Neural cell (in vitro differentiated cells): Measurements from ENCODE around the gene A4GALT. TPM values are rescaled to one million over a fixed set of nuclear protein-coding genes. Genes with fewer than 3 reads are reported as not detected.

Experiments
- H2AFZ ChIP-seq: fragments of 200-600, 300-800 bp; sonication (generic), shearing (Covaris generic); 2 replicates; pipeline ENCODE4 v1.6.0; 2014; ENCODE audit warnings: low read depth, mild to moderate bottlenecking, antibody characterized with exemption, low read length, moderate library complexity
- H3F3A ChIP-seq: fragments of 200-600 bp; shearing (Covaris generic); 2 replicates; pipeline ENCODE4 v1.6.1; 2016; ENCODE audit warnings: mild to moderate bottlenecking, moderate library complexity, mixed read lengths, antibody characterized with exemption, low read length; ENCODE audit not compliant: insufficient read depth, poor library complexity, severe bottlenecking
- H3K27ac ChIP-seq: fragments of 200-600, 300-800 bp; sonication (generic), shearing (Covaris generic); 2 replicates; pipeline ENCODE4 v1.5.1; 2014; ENCODE audit warnings: mild to moderate bottlenecking, low read length, moderate library complexity
- H3K27me3 ChIP-seq: fragments of 300-800, 200-600 bp; sonication (generic), shearing (Covaris generic); 2 replicates; pipeline ENCODE4 v1.6.0; 2014; ENCODE audit warnings: mild to moderate bottlenecking, low read depth, low read length, moderate library complexity; ENCODE audit not compliant: insufficient read depth
- H3K36me3 ChIP-seq: fragments of 300-800, 200-600 bp; sonication (generic), shearing (Covaris generic); 2 replicates; pipeline ENCODE4 v1.5.1; 2014; ENCODE audit warnings: mild to moderate bottlenecking, antibody characterized with exemption, low read length, moderate library complexity; ENCODE audit not compliant: insufficient read depth
- H3K4me2 ChIP-seq: fragments of 300-800, 200-600 bp; sonication (generic), shearing (Covaris generic); 2 replicates; pipeline ENCODE4 v1.6.0; 2014; ENCODE audit warnings: mild to moderate bottlenecking, low read length
- H3K4me3 ChIP-seq: fragments of 300-800, 200-600 bp; sonication (generic), shearing (Covaris generic); 2 replicates; pipeline ENCODE4 v1.5.1; 2014; ENCODE audit warnings: mild to moderate bottlenecking, low read length, moderate library complexity
- H3K79me2 ChIP-seq: fragments of 200-600 bp; shearing (Covaris generic); replicated peaks from 2 replicates; pipeline ENCODE4 v1.6.0; 2014; ENCODE audit warnings: mild to moderate bottlenecking, low read length, moderate library complexity; ENCODE audit not compliant: insufficient read depth
- H3K9ac ChIP-seq: fragments of 300-800, 200-600 bp; sonication (generic), shearing (Covaris generic); 2 replicates; pipeline ENCODE4 v1.6.1; 2016; ENCODE audit warnings: mild to moderate bottlenecking, low read length, mixed read lengths
- H3K9me2 ChIP-seq: fragments of 200-600 bp; shearing (Covaris generic); 2 replicates; pipeline ENCODE4 v1.6.1; 2016; ENCODE audit warnings: mild to moderate bottlenecking, low read length, mixed read lengths; ENCODE audit not compliant: insufficient read depth
- H3K9me3 ChIP-seq: fragments of 200-600, 300-800 bp; sonication (generic), shearing (Covaris generic); 2 replicates; pipeline ENCODE4 v1.6.1; 2016; ENCODE audit warnings: mild to moderate bottlenecking, mixed run types, low read length, moderate library complexity, mixed read lengths
- H4K20me1 ChIP-seq: fragments of 200-600 bp; shearing (Covaris generic); 2 replicates; pipeline ENCODE4 v1.6.1; 2016; ENCODE audit warnings: mild to moderate bottlenecking, mixed run types; ENCODE audit not compliant: insufficient read depth
- EP300 ChIP-seq: fragments of 450-650 bp; conservative IDR thresholded peaks from 2 replicates; pipeline ENCODE4 v1.6.1; 2014; ENCODE audit warnings: antibody characterized with exemption, mild to moderate bottlenecking, moderate library complexity; ENCODE audit not compliant: poor library complexity, severe bottlenecking
- EZH2 ChIP-seq: fragments of 200-600, 300-800 bp; shearing (Covaris generic), sonication (generic); IDR thresholded peaks from 2 replicates; pipeline ENCODE4 v1.6.1; 2014; ENCODE audit warnings: antibody characterized with exemption, low read length, borderline replicate concordance, mild to moderate bottlenecking; ENCODE audit not compliant: insufficient read depth, poor library complexity, severe bottlenecking
- MXI1 ChIP-seq: fragments of 450-650 bp; conservative IDR thresholded peaks from 2 replicates; pipeline ENCODE4 v1.6.1; 2014; ENCODE audit warnings: antibody characterized with exemption, mild to moderate bottlenecking; ENCODE audit not compliant: poor library complexity, severe bottlenecking
- POLR2AphosphoS5 ChIP-seq: IDR thresholded peaks from 2 replicates; pipeline ENCODE4 v1.6.1; 2012
- RAD21 ChIP-seq: fragments of 450-650 bp; conservative IDR thresholded peaks from 2 replicates; pipeline ENCODE4 v1.6.1; 2014; ENCODE audit warnings: antibody characterized with exemption, mild to moderate bottlenecking, moderate library complexity
- SMC3 ChIP-seq: fragments of 450-650 bp; conservative IDR thresholded peaks from 2 replicates; pipeline ENCODE4 v1.6.1; 2014; ENCODE audit warnings: antibody characterized with exemption, mild to moderate bottlenecking, moderate library complexity; ENCODE audit not compliant: poor library complexity
- TAF1 ChIP-seq: IDR thresholded peaks from 2 replicates; pipeline ENCODE4 v1.6.1; 2012; ENCODE audit warnings: low read depth
- polyA plus RNA-seq: library from polyadenylated mRNA; depleted of rRNA; stranded (reverse); fragments of >200 nt; gene quantifications from 2 replicates; pipeline ENCODE4 v1.2.3, GENCODE V29; 2014
- TF ChIP-seq, protein P1 (sequence below): fragments of 450-650 bp; IDR thresholded peaks from 2 replicates; pipeline ENCODE4 v1.5.1; 2014; ENCODE audit warnings: antibody characterized with exemption, mild to moderate bottlenecking, moderate library complexity; ENCODE audit not compliant: poor library complexity, severe bottlenecking
- TF ChIP-seq, protein P2 (sequence below): IDR thresholded peaks from 2 replicates; pipeline ENCODE4 v1.6.1; 2012; ENCODE audit warnings: borderline replicate concordance

The A4GALT gene
- polyA plus RNA-seq, 1 donor from 2014 or later, result not detected

DNA sequence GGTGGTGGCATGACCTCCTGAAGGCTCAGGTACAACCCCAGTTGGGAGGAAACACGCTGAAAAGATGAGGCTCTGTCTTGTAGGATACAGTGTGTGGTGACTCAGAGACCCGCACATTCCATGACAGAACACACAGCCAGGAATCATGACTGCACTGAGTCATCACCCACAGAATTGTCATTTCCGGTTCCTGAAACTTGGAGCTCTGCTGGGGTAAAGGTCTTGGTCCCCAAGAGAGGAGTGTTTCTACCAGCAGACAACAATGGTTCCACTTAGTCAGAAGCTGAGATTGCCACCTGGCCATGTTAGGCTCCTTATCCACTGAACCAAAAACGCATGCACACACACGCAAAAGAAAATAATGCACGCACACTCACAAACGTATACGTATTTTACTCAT is 40.0 kb downstream of the A4GALT start:
- Histone ChIP-seq H3K27me3 (no peaks in the 10 kb centered on the region), H2AFZ (no peak overlapping the region), H3K4me2 (no peak overlapping the region), H3K9me2 (no peaks in the 10 kb centered on the region), H3K9ac (no peak overlapping the region), H3K36me3 (no peaks in the 10 kb centered on the region), H4K20me1 (no peaks in the 10 kb centered on the region), H3K79me2 (no peaks in the 10 kb centered on the region), H3K27ac (no peak overlapping the region), H3F3A (no peaks in the 10 kb centered on the region), H3K4me3 (no peak overlapping the region), H3K9me3 (no peaks in the 10 kb centered on the region)
- TF ChIP-seq SMC3 (no peak), EZH2 (no peak), MXI1 (no peak)

DNA sequence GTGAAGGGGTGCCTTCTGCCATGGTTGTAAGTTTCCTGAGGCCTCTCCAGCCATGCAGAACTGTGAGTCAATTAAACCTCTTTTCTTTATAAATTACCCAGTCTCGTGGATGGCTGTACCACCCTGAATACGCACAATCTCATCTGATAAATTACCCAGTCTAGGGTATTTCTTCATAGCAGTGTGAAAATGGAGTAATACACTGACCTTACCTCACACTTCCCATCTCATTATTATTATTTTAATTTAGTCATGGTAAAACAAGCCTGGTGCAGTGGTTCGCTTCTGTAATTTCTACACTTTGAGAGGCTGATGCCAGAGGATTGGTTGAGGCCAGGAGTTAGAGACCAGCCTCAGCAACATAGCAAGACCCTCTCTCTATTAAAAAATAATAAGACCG is 41.0 kb downstream of the A4GALT start:
- no peaks in the 10 kb centered on the region for H4K20me1 ChIP-seq
- TF ChIP-seq EP300, result no peak
- no peak for TF ChIP-seq MXI1
- TF ChIP-seq TAF1, result no peak
- no peak for TF ChIP-seq RAD21
- TF ChIP-seq SMC3, result no peak
- TF ChIP-seq, protein P1, sequence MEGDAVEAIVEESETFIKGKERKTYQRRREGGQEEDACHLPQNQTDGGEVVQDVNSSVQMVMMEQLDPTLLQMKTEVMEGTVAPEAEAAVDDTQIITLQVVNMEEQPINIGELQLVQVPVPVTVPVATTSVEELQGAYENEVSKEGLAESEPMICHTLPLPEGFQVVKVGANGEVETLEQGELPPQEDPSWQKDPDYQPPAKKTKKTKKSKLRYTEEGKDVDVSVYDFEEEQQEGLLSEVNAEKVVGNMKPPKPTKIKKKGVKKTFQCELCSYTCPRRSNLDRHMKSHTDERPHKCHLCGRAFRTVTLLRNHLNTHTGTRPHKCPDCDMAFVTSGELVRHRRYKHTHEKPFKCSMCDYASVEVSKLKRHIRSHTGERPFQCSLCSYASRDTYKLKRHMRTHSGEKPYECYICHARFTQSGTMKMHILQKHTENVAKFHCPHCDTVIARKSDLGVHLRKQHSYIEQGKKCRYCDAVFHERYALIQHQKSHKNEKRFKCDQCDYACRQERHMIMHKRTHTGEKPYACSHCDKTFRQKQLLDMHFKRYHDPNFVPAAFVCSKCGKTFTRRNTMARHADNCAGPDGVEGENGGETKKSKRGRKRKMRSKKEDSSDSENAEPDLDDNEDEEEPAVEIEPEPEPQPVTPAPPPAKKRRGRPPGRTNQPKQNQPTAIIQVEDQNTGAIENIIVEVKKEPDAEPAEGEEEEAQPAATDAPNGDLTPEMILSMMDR, result no peak
- TF ChIP-seq, protein P2, sequence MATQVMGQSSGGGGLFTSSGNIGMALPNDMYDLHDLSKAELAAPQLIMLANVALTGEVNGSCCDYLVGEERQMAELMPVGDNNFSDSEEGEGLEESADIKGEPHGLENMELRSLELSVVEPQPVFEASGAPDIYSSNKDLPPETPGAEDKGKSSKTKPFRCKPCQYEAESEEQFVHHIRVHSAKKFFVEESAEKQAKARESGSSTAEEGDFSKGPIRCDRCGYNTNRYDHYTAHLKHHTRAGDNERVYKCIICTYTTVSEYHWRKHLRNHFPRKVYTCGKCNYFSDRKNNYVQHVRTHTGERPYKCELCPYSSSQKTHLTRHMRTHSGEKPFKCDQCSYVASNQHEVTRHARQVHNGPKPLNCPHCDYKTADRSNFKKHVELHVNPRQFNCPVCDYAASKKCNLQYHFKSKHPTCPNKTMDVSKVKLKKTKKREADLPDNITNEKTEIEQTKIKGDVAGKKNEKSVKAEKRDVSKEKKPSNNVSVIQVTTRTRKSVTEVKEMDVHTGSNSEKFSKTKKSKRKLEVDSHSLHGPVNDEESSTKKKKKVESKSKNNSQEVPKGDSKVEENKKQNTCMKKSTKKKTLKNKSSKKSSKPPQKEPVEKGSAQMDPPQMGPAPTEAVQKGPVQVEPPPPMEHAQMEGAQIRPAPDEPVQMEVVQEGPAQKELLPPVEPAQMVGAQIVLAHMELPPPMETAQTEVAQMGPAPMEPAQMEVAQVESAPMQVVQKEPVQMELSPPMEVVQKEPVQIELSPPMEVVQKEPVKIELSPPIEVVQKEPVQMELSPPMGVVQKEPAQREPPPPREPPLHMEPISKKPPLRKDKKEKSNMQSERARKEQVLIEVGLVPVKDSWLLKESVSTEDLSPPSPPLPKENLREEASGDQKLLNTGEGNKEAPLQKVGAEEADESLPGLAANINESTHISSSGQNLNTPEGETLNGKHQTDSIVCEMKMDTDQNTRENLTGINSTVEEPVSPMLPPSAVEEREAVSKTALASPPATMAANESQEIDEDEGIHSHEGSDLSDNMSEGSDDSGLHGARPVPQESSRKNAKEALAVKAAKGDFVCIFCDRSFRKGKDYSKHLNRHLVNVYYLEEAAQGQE, result no peak
- no peak for TF ChIP-seq POLR2AphosphoS5
- TF ChIP-seq EZH2, result no peak
- H3K27ac ChIP-seq, result no peak overlapping the region
- no peak overlapping the region for H3K9ac ChIP-seq
- no peaks in the 10 kb centered on the region for H3K9me2 ChIP-seq
- H3F3A ChIP-seq, result no peaks in the 10 kb centered on the region
- H3K4me2 ChIP-seq, result no peak overlapping the region
- H3K4me3 ChIP-seq, result no peak overlapping the region
- H3K9me3 ChIP-seq, result no peaks in the 10 kb centered on the region
- no peaks in the 10 kb centered on the region for H3K79me2 ChIP-seq
- H3K27me3 ChIP-seq, result no peaks in the 10 kb centered on the region
- no peak overlapping the region for H2AFZ ChIP-seq
- H3K36me3 ChIP-seq, result no peaks in the 10 kb centered on the region

DNA sequence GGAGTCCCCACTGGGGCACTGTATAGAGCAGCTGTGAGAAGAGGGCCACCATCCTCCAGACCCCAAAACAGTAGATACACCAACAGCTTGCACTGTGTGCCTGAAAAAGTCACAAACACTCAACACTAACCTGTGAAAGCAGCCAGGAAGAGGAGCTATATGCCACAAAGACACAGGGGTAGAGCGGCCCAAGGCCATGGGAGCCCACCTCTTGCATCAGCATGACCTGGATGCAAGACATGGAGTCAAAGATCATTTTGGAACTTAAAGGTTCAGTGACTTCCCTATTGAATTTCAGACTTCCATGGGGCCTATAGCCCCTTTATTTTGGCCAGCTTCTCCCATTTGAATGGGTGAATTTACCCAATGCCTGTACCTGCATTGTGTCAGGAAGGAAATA is 41.8 kb downstream of the A4GALT start:
- Histone ChIP-seq H3K27me3 (no peaks in the 10 kb centered on the region), H3K36me3 (no peaks in the 10 kb centered on the region), H3K4me3 (no peak overlapping the region), H3K27ac (no peak overlapping the region), H3K4me2 (no peak overlapping the region), H3F3A (no peaks in the 10 kb centered on the region), H3K79me2 (no peaks in the 10 kb centered on the region), H4K20me1 (no peaks in the 10 kb centered on the region), H3K9ac (no peak overlapping the region), H2AFZ (no peak overlapping the region), H3K9me2 (no peaks in the 10 kb centered on the region), H3K9me3 (no peaks in the 10 kb centered on the region)
- TF ChIP-seq MXI1, result no peak
- no peak for TF ChIP-seq EZH2
- TF ChIP-seq SMC3, result no peak
- no peak for TF ChIP-seq RAD21
- TF ChIP-seq, protein P2, result no peak
- no peak for TF ChIP-seq POLR2AphosphoS5
- TF ChIP-seq TAF1, result no peak
- TF ChIP-seq, protein P1, result no peak
- no peak for TF ChIP-seq EP300
